ENCODE measurements around the gene KIF6. TPM values are rescaled to one million over a fixed set of nuclear protein-coding genes. Genes with fewer than 3 reads are reported as not detected.

KIF6 gene
- total RNA-seq, 1 donor = 0.27 TPM

GRCh38 chr6:39464067-39464466, 261.1 kb downstream of the KIF6 start:
- DNase-seq (ENCODE audit: low read depth) = no peak
- TF ChIP-seq, protein P1, sequence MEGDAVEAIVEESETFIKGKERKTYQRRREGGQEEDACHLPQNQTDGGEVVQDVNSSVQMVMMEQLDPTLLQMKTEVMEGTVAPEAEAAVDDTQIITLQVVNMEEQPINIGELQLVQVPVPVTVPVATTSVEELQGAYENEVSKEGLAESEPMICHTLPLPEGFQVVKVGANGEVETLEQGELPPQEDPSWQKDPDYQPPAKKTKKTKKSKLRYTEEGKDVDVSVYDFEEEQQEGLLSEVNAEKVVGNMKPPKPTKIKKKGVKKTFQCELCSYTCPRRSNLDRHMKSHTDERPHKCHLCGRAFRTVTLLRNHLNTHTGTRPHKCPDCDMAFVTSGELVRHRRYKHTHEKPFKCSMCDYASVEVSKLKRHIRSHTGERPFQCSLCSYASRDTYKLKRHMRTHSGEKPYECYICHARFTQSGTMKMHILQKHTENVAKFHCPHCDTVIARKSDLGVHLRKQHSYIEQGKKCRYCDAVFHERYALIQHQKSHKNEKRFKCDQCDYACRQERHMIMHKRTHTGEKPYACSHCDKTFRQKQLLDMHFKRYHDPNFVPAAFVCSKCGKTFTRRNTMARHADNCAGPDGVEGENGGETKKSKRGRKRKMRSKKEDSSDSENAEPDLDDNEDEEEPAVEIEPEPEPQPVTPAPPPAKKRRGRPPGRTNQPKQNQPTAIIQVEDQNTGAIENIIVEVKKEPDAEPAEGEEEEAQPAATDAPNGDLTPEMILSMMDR (IDR thresholded peaks at IDR 0.05; ENCODE audit: insufficient read depth, low read length) = no peak
- H3K4me3 ChIP-seq (ENCODE audit: low read depth, low read length) = no peak overlapping the region

GRCh38 chr6:39453956-39454524, 271.2 kb downstream of the KIF6 start:
- H3K4me3 ChIP-seq (ENCODE audit: low read depth, low read length) = no peak overlapping the region
- TF ChIP-seq, protein P1 (IDR thresholded peaks at IDR 0.05; ENCODE audit: insufficient read depth, low read length) = no peak
- no peak for DNase-seq (ENCODE audit: low read depth)

- DNase-seq (ENCODE audit: low read depth) = peak; percentile 41
- TF ChIP-seq, protein P1 (IDR thresholded peaks at IDR 0.05; ENCODE audit: insufficient read depth, low read length) = no peak
- no peak overlapping the region for H3K4me3 ChIP-seq (ENCODE audit: low read depth, low read length)
These were observed 272.0 kb downstream of the KIF6 start for GRCh38 chr6:39453241-39453640.

DNA sequence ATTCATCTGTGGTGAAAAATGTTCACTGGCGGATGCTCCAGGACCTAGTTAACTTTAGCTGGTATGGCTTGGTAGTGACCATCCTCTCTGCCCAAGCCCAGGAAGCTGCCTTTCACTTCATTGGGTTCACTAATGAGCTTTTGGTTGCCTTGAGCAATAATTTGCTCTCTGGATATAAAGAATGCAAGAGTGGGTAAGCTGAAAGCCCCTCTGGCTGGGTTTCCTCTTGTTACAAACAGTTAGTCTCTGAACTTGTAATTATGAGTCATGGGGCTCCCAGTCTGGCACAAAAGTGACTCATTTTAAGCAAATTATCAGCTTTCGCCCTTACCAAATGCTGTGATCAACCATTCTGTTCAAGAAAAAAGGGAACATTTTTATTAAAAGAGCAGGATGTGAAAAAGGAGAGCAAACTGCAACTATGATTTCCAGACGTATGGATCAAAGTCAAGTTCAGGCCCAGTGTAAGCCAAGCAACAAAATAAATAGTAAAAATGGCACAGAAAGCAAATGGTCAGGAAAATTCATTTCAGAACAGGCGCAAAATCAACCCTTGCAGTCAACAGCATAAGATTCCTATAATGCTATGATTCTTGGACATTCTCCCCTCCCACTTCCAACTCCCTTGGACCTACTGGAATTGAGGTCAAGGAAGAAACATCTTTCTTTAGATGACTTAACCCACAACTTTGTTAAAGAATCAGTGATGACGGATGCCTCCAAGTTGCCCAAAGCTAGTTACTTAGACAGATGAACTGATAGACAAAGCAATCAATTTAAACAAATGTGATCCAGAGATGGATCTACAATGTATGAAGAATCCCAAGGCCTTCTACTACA, 272.7 kb downstream of the KIF6 start:
- DNase-seq (ENCODE audit: low read depth) = peak; percentile 2
- TF ChIP-seq, protein P1 (IDR thresholded peaks at IDR 0.05; ENCODE audit: insufficient read depth, low read length) = no peak
- H3K4me3 ChIP-seq (ENCODE audit: low read depth, low read length) = no peak overlapping the region

- TF ChIP-seq, protein P1 (IDR thresholded peaks at IDR 0.05; ENCODE audit: insufficient read depth, low read length) = peak; percentile 30
- H3K4me3 ChIP-seq (ENCODE audit: low read depth, low read length) = no peak overlapping the region
- no peak for DNase-seq (ENCODE audit: low read depth)
These were observed 273.4 kb downstream of the KIF6 start for GRCh38 chr6:39451831-39452230.

DNA sequence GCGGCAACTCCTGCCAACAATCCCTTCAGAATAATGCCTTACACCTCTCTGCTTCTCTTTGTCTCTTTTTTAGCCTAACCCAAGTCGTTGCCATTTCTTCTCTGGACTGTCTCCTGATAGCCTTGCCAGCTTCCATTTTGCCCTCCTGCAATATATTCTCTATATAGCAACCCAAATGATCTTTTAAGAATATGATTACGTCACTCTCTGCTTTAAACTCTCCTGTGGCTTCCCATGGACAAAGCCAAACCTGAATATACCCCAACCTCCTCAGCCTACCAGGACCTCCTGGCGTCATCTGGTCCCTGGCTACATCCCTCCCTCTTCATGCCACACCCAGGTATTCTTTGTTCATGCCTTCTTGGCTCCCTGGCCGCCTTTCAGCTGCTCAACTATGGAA, 276.2 kb downstream of the KIF6 start:
- TF ChIP-seq, protein P1 (IDR thresholded peaks at IDR 0.05; ENCODE audit: insufficient read depth, low read length) = no peak
- no peak overlapping the region for H3K4me3 ChIP-seq (ENCODE audit: low read depth, low read length)
- no peak for DNase-seq (ENCODE audit: low read depth)

All from fibroblast of the aortic adventitia (primary cell).